GM23338 (cell line): ENCODE results near the gene DSCAML1. TPM values are rescaled to one million over a fixed set of nuclear protein-coding genes. Genes with fewer than 3 reads are reported as not detected.

Source experiments
- ATAC-seq: fragments of 200-7000 bp; cut with Tn5 transposase; 3 replicates; pipeline ENCODE4 v1.9.1; 2020
- DNase-seq: peaks from one replicate; pipeline ENCODE4 v3.0.0-alpha.2; 2015; ENCODE audit warnings: low spot score
- H2AFZ ChIP-seq: fragments of 200-600 bp; sonication (generic); 2 replicates; pipeline ENCODE4 v1.8.0; 2016; ENCODE audit warnings: antibody characterized with exemption, mild to moderate bottlenecking, moderate library complexity
- H3F3A ChIP-seq: fragments of 200-600 bp; sonication (generic); replicated peaks from 2 replicates; pipeline ENCODE4 v1.8.0; 2017; ENCODE audit warnings: antibody characterized with exemption, mixed run types, low read depth
- H3K27ac ChIP-seq: fragments of 200-600 bp; sonication (generic); 2 replicates; pipeline ENCODE4 v1.6.1; 2016; ENCODE audit warnings: low read depth
- H3K27me3 ChIP-seq: fragments of 200-600 bp; sonication (generic); 2 replicates; pipeline ENCODE4 v1.8.0; 2016; ENCODE audit warnings: mild to moderate bottlenecking, mixed run types, moderate library complexity; ENCODE audit not compliant: insufficient read depth
- H3K36me3 ChIP-seq: fragments of 200-600 bp; sonication (generic); 2 replicates; pipeline ENCODE4 v1.8.0; 2016; ENCODE audit warnings: mild to moderate bottlenecking; ENCODE audit not compliant: insufficient read depth
- H3K4me1 ChIP-seq: fragments of 200-600 bp; sonication (generic); 2 replicates; pipeline ENCODE4 v1.8.0; 2016; ENCODE audit warnings: mild to moderate bottlenecking, moderate library complexity; ENCODE audit not compliant: insufficient read depth
- H3K4me2 ChIP-seq: fragments of 200-600 bp; sonication (generic); 2 replicates; pipeline ENCODE4 v1.7.1; 2017; ENCODE audit warnings: mixed run types
- H3K4me3 ChIP-seq: fragments of 200-600 bp; sonication (generic); 2 replicates; pipeline ENCODE4 v1.6.1; 2016; ENCODE audit warnings: mixed run types
- H3K79me2 ChIP-seq: fragments of 200-600 bp; sonication (generic); replicated peaks from 2 replicates; pipeline ENCODE4 v1.8.0; 2017; ENCODE audit warnings: mild to moderate bottlenecking; ENCODE audit not compliant: insufficient read depth
- H3K9me2 ChIP-seq: fragments of 200-600 bp; sonication (generic); 2 replicates; pipeline ENCODE4 v1.8.0; 2017; ENCODE audit not compliant: insufficient read depth
- H4K20me1 ChIP-seq: fragments of 200-600 bp; sonication (generic); replicated peaks from 2 replicates; pipeline ENCODE4 v1.8.0; 2017; ENCODE audit warnings: mild to moderate bottlenecking; ENCODE audit not compliant: insufficient read depth
- H3K27ac Mint-ChIP-seq: 2 replicates; pipeline ENCODE4 v1.8.0; 2020; ENCODE audit warnings: inconsistent platforms, mild to moderate bottlenecking, moderate library complexity, mixed read lengths
- H3K27me3 Mint-ChIP-seq: 3 replicates; pipeline ENCODE4 v1.8.0; 2022; ENCODE audit warnings: low read depth, mild to moderate bottlenecking, moderate library complexity, mixed read lengths, inconsistent platforms; ENCODE audit not compliant: insufficient read depth, poor library complexity
- H3K36me3 Mint-ChIP-seq: 3 replicates; pipeline ENCODE4 v1.8.0; 2021; ENCODE audit warnings: low read depth, mild to moderate bottlenecking, inconsistent platforms, moderate library complexity, mixed read lengths
- H3K4me1 Mint-ChIP-seq: 3 replicates; pipeline ENCODE4 v1.8.0; 2020; ENCODE audit warnings: mild to moderate bottlenecking, inconsistent platforms, mixed read lengths
- H3K4me3 Mint-ChIP-seq: 3 replicates; pipeline ENCODE4 v1.8.0; 2021; ENCODE audit warnings: moderate library complexity, mild to moderate bottlenecking, inconsistent platforms, mixed read lengths
- H3K9me3 Mint-ChIP-seq: 3 replicates; pipeline ENCODE4 v1.8.0; 2020; ENCODE audit warnings: moderate library complexity, mild to moderate bottlenecking, inconsistent platforms, mixed read lengths
- CREB1 ChIP-seq: fragments of 250-450 bp; sonication (Bioruptor Pico); IDR thresholded peaks from 2 replicates; pipeline ENCODE4 v1.5.0; 2020; ENCODE audit warnings: low read depth, mild to moderate bottlenecking, moderate library complexity
- CTCF ChIP-seq, 2 experiments: fragments of 200-600 bp in 1 of 2; sonication (generic) in 1 of 2; conservative IDR thresholded peaks; 2 replicates each; pipeline versions ENCODE4 v1.5.1 to v1.6.1; 2016 to 2017; ENCODE audit warnings: antibody characterized with exemption in 2 of 2, low read depth in 2 of 2, mild to moderate bottlenecking in 2 of 2, moderate library complexity in 1 of 2
- ETS1 ChIP-seq: IDR thresholded peaks from 2 replicates; pipeline ENCODE4 v1.6.1; 2016; ENCODE audit warnings: antibody characterized with exemption
- EZH2 ChIP-seq: fragments of 200-600 bp; sonication (generic); IDR thresholded peaks from one replicate; pipeline ENCODE4 v1.8.0; 2017; ENCODE audit warnings: antibody characterized with exemption, mild to moderate bottlenecking, low read depth; ENCODE audit not compliant: unreplicated experiment
- EZH2phosphoT487 ChIP-seq: fragments of 200-600 bp; sonication (generic); IDR thresholded peaks from one replicate; pipeline ENCODE4 v1.8.1; 2018; ENCODE audit warnings: antibody characterized with exemption; ENCODE audit not compliant: unreplicated experiment
- JUNB ChIP-seq: IDR thresholded peaks from one replicate; pipeline ENCODE4 v1.6.1; 2016; ENCODE audit warnings: antibody characterized with exemption; ENCODE audit not compliant: unreplicated experiment
- NANOG ChIP-seq: IDR thresholded peaks from 2 replicates; pipeline ENCODE4 v1.6.1; 2016; ENCODE audit warnings: antibody characterized with exemption, borderline replicate concordance
- POLR2AphosphoS5 ChIP-seq: IDR thresholded peaks from 2 replicates; pipeline ENCODE4 v1.6.1; 2016; ENCODE audit warnings: antibody characterized with exemption, low read depth
- REST ChIP-seq: IDR thresholded peaks from one replicate; pipeline ENCODE4 v1.6.1; 2018; ENCODE audit warnings: antibody characterized with exemption; ENCODE audit not compliant: unreplicated experiment
- STAT1 ChIP-seq: IDR thresholded peaks from one replicate; pipeline ENCODE4 v1.6.1; 2016; ENCODE audit warnings: antibody characterized with exemption; ENCODE audit not compliant: unreplicated experiment
- ZNF114 ChIP-seq: fragments of 250-450 bp; sonication (Bioruptor Pico); IDR thresholded peaks from 2 replicates; pipeline ENCODE4 v1.5.0; 2020; ENCODE audit warnings: mild to moderate bottlenecking, moderate library complexity
- ZNF331 ChIP-seq: fragments of 250-450 bp; sonication (Bioruptor Pico); IDR thresholded peaks from 2 replicates; pipeline ENCODE4 v1.5.0; 2020; ENCODE audit warnings: low read depth, mild to moderate bottlenecking, moderate library complexity
- polyA plus RNA-seq: library from polyadenylated mRNA; unstranded; fragments of >200 nt; fragmentation: Nextera tagmentation; extraction: Ambion mirVana; gene quantifications from 2 replicates; pipeline ENCODE4 v1.2.1, GENCODE V29; 2016
- total RNA-seq: library from RNA; depleted of rRNA; stranded (reverse); fragments of >200 nt; shearing (Covaris generic); gene quantifications from 2 replicates; pipeline ENCODE4 v1.2.3, GENCODE V29; 2014

The DSCAML1 gene
- total and polyA plus RNA-seq, 2 experiments from 2014 or later: 0.17 TPM; not detected in 1

- TF ChIP-seq STAT1: no peak
- no peak for TF ChIP-seq EZH2
- no peak for TF ChIP-seq POLR2AphosphoS5
- no peak for TF ChIP-seq ZNF114
- TF ChIP-seq CREB1 (CRISPR knock-in tag): no peak
- TF ChIP-seq CTCF (conservative IDR thresholded peaks at IDR 0.05; ENCODE audit: low read depth in 2 of 2): no peak
- TF ChIP-seq REST: no peak
- TF ChIP-seq NANOG: no peak
- TF ChIP-seq ETS1: no peak
- no peak for TF ChIP-seq EZH2phosphoT487
- TF ChIP-seq ZNF331 (CRISPR knock-in tag): no peak
- TF ChIP-seq JUNB: no peak
These were observed 43.2 kb upstream of the DSCAML1 start (continued) for GRCh38 chr11:117839936-117840813.

- Histone ChIP-seq H2AFZ (no peak overlapping the region), H3K4me3 (no peak overlapping the region), H3K4me1 (no peaks in the 10 kb centered on the region), H3F3A (no peaks in the 10 kb centered on the region), H3K9me2 (no peaks in the 10 kb centered on the region), H3K4me2 (no peak overlapping the region), H3K36me3 (no peaks in the 10 kb centered on the region), H3K27ac (no peak overlapping the region), H4K20me1 (no peaks in the 10 kb centered on the region), H3K79me2 (no peaks in the 10 kb centered on the region), H3K27me3 (no peaks in the 10 kb centered on the region)
- no peak overlapping the region for H3K27ac Mint-ChIP-seq
- ATAC-seq (no peak), DNase-seq (no peak)
- H3K4me1 Mint-ChIP-seq: peaks cover 13% of the 10 kb centered on the region
- no peaks in the 10 kb centered on the region for H3K9me3 Mint-ChIP-seq
- no peak overlapping the region for H3K4me3 Mint-ChIP-seq
- H3K36me3 Mint-ChIP-seq: no peaks in the 10 kb centered on the region
- H3K27me3 Mint-ChIP-seq: no peaks in the 10 kb centered on the region
- no peak for TF ChIP-seq REST
- TF ChIP-seq POLR2AphosphoS5: no peak
- TF ChIP-seq ZNF331 (CRISPR knock-in tag): no peak
- TF ChIP-seq NANOG: no peak
- no peak for TF ChIP-seq STAT1
- TF ChIP-seq ETS1: no peak
These were observed 42.4 kb upstream of the DSCAML1 start for GRCh38 chr11:117839380-117839881.
